Measurements from ENCODE around the gene ZNF362.

GRCh38 chr1:33347650-33347992, 91.3 kb downstream of the ZNF362 start:
- TF ChIP-seq ZNF521 (tag by site-specific recombination; IDR thresholded peaks at IDR 0.05) (no peak), ZFP3 (tag by site-specific recombination; IDR thresholded peaks at IDR 0.05; ENCODE audit: low read depth) (no peak), CTCF (tag by site-specific recombination; IDR thresholded peaks at IDR 0.05) (no peak), ZNF248 (tag by site-specific recombination; IDR thresholded peaks at IDR 0.05) (no peak), YY1 (tag by site-specific recombination; IDR thresholded peaks at IDR 0.05) (no peak), ZNF274 (IDR thresholded peaks at IDR 0.05; ENCODE audit: low read length) (no peak), ZNF274 (tag by site-specific recombination; IDR thresholded peaks at IDR 0.05; ENCODE audit: borderline replicate concordance) (no peak), ZBTB44 (tag by site-specific recombination; IDR thresholded peaks at IDR 0.05) (no peak)

Measured in HEK293 (cell line).